HEK293T (cell line): ENCODE data around the gene HOXD12.

Experiments used
- ARNT ChIP-seq: fragments of 450-650 bp; IDR thresholded peaks from 2 replicates; pipeline ENCODE4 v1.6.1; 2017; ENCODE audit warnings: mild to moderate bottlenecking
- SUZ12 ChIP-seq: fragments of 450-650 bp; IDR thresholded peaks from 2 replicates; pipeline ENCODE4 v1.6.1; 2016; ENCODE audit warnings: mild to moderate bottlenecking
- TF ChIP-seq, protein P1 (sequence below): fragments of 450-650 bp; IDR thresholded peaks from 2 replicates; pipeline ENCODE4 v1.6.1; 2016

- TF ChIP-seq ARNT (no peak), SUZ12 (no peak)
- TF ChIP-seq, protein P1, sequence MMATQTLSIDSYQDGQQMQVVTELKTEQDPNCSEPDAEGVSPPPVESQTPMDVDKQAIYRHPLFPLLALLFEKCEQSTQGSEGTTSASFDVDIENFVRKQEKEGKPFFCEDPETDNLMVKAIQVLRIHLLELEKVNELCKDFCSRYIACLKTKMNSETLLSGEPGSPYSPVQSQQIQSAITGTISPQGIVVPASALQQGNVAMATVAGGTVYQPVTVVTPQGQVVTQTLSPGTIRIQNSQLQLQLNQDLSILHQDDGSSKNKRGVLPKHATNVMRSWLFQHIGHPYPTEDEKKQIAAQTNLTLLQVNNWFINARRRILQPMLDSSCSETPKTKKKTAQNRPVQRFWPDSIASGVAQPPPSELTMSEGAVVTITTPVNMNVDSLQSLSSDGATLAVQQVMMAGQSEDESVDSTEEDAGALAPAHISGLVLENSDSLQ = no peak
Observed at GRCh38 chr2:176088937-176089842, 10.4 kb upstream of the HOXD12 start.
